ENCODE measurements around the gene CD247.

The CD247 gene

DNA sequence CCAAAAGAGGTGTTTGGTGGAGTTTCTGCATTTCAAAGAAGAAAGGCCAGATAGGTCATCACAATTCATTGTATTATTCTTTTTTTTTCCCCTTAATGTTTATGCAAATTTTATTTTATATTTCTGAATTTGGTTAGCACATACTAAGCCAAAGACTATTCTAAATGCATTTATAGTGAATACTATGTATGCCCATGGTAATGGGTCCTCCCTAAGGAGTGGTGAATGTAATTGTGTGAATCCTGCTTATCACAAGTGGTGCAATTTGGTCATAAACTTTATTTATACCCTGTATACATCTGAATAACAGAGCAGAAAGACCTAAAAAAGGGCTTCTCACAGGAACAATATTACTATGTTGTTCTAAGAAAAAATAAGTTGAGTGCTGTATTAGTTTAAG, 99.1 kb downstream of the CD247 start:
- H2AK5ac ChIP-seq (ENCODE audit: low read length), result no peak overlapping the region
- H3K36me3 ChIP-seq (ENCODE audit: control insufficient read depth in 1 of 2, insufficient read depth in 2 of 2, low read length in 2 of 2), result peaks cover 4 to 8% of the 10 kb centered on the region in 2 experiments
- H3K18ac ChIP-seq (ENCODE audit: low read length), result no peak overlapping the region
- no peaks in the 10 kb centered on the region for H3K79me2 ChIP-seq (ENCODE audit: control insufficient read depth, insufficient read depth, low read length, poor library complexity)
- H3K4ac ChIP-seq (ENCODE audit: low read depth, low read length), result no peak overlapping the region
- H3K4me3 ChIP-seq (ENCODE audit: low read depth, low read length), result no peak overlapping the region
- no peak overlapping the region for H4K8ac ChIP-seq (ENCODE audit: low read depth, low read length)
- no peak overlapping the region for H4K12ac ChIP-seq (ENCODE audit: low read depth, low read length)
- H3K9me3 ChIP-seq (ENCODE audit: insufficient read depth, low read depth, low read length), result no peaks in the 10 kb centered on the region
- no peak overlapping the region for H2BK5ac ChIP-seq (ENCODE audit: low read depth, low read length, poor library complexity)
- no peaks in the 10 kb centered on the region for H3K27me3 ChIP-seq (ENCODE audit: insufficient read depth, low read length)
- H2AFZ ChIP-seq (ENCODE audit: insufficient read depth, low read length, poor library complexity), result no peak overlapping the region
- H3K79me1 ChIP-seq (ENCODE audit: low read length), result no peaks in the 10 kb centered on the region
- no peak overlapping the region for H3K23ac ChIP-seq (ENCODE audit: low read length)
- H2BK120ac ChIP-seq (ENCODE audit: insufficient read depth, low read length, poor library complexity), result no peak overlapping the region
- H4K91ac ChIP-seq (ENCODE audit: low read depth, low read length), result no peak overlapping the region
- no peak overlapping the region for H3K27ac ChIP-seq (ENCODE audit: low read depth, low read length)
- H3K4me1 ChIP-seq (ENCODE audit: control insufficient read depth in 1 of 2, insufficient read depth in 2 of 2, low read length in 2 of 2), result no peaks in the 10 kb centered on the region
- DNase-seq, result no peak
- no peak overlapping the region for H3K14ac ChIP-seq (ENCODE audit: low read length)
- H3K4me2 ChIP-seq (ENCODE audit: low read length), result no peak overlapping the region
- H3K9ac ChIP-seq (ENCODE audit: low read length), result no peak overlapping the region
- H2BK12ac ChIP-seq (ENCODE audit: low read length), result no peak overlapping the region

DNA sequence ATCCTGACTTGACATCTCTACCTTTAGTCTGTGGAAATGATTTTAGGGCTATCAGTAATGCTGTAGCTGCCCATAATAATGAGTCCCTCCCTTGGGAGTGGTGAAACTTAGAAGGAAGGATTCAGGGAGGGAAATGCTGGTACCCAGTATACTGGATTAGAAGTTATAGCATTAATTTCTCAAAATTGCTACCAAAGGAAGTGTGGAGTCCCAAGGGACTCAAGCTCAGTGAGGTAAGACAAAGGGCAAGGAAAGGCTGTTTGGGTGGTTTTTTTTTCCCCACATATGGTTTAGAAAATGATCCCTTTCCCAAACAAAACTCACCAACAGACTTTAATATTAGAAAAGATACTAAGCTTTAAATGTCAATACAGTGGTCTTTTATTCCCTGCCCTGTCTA, 99.9 kb downstream of the CD247 start:
- H3K9me3 ChIP-seq (ENCODE audit: insufficient read depth, low read depth, low read length), result no peaks in the 10 kb centered on the region

DNA sequence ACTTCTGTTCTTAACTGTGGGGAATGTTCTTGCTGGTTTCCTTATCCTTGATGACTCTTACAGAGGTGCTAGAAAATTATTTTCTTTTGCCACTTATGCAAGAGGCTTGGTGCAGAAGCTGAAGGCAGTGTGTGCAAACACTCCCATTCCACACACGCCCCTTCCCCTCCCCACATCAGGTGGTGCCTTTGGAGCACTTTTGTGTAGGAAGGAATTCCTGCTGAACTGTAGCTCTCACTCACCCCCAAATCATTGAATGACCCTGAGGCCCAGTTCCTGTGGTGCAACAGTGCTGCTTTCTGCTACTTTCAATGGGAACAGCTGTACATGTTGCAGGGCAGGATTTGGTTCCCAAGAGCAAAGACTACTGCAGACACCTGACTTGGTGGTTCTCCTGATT, 101.8 kb downstream of the CD247 start:
- H2AFZ ChIP-seq (ENCODE audit: insufficient read depth, low read length, poor library complexity), result no peak overlapping the region
- WGBS (ENCODE audit: extremely low coverage, insufficient coverage, insufficient read length), result no CpG with 5 or more reads among the region's 1 CpG

More for the DNA sequence above, 99.9 kb downstream of the CD247 start:
- H4K8ac ChIP-seq (ENCODE audit: low read depth, low read length), result no peak overlapping the region
- peaks cover 4 to 6% of the 10 kb centered on the region in 2 experiments for H3K36me3 ChIP-seq (ENCODE audit: control insufficient read depth in 1 of 2, insufficient read depth in 2 of 2, low read length in 2 of 2)
- H2AFZ ChIP-seq (ENCODE audit: insufficient read depth, low read length, poor library complexity), result no peak overlapping the region
- H3K23ac ChIP-seq (ENCODE audit: low read length), result no peak overlapping the region
- no peaks in the 10 kb centered on the region for H3K79me1 ChIP-seq (ENCODE audit: low read length)
- H3K14ac ChIP-seq (ENCODE audit: low read length), result no peak overlapping the region
- no peak overlapping the region for H3K4me3 ChIP-seq (ENCODE audit: low read depth, low read length)
- H2AK5ac ChIP-seq (ENCODE audit: low read length), result no peak overlapping the region
- no peak for DNase-seq
- H3K79me2 ChIP-seq (ENCODE audit: control insufficient read depth, insufficient read depth, low read length, poor library complexity), result no peaks in the 10 kb centered on the region
- H3K4me1 ChIP-seq (ENCODE audit: control insufficient read depth in 1 of 2, insufficient read depth in 2 of 2, low read length in 2 of 2), result no peaks in the 10 kb centered on the region
- H2BK120ac ChIP-seq (ENCODE audit: insufficient read depth, low read length, poor library complexity), result no peak overlapping the region
- H3K4me2 ChIP-seq (ENCODE audit: low read length), result no peak overlapping the region
- no peak overlapping the region for H3K9ac ChIP-seq (ENCODE audit: low read length)
- no peak overlapping the region for H2BK5ac ChIP-seq (ENCODE audit: low read depth, low read length, poor library complexity)
- H3K27ac ChIP-seq (ENCODE audit: low read depth, low read length), result no peak overlapping the region
- no peak overlapping the region for H4K91ac ChIP-seq (ENCODE audit: low read depth, low read length)
- no peak overlapping the region for H4K12ac ChIP-seq (ENCODE audit: low read depth, low read length)
- no peak overlapping the region for H3K4ac ChIP-seq (ENCODE audit: low read depth, low read length)
- H3K27me3 ChIP-seq (ENCODE audit: insufficient read depth, low read length), result no peaks in the 10 kb centered on the region
- H2BK12ac ChIP-seq (ENCODE audit: low read length), result no peak overlapping the region
- no peak overlapping the region for H3K18ac ChIP-seq (ENCODE audit: low read length)

DNA sequence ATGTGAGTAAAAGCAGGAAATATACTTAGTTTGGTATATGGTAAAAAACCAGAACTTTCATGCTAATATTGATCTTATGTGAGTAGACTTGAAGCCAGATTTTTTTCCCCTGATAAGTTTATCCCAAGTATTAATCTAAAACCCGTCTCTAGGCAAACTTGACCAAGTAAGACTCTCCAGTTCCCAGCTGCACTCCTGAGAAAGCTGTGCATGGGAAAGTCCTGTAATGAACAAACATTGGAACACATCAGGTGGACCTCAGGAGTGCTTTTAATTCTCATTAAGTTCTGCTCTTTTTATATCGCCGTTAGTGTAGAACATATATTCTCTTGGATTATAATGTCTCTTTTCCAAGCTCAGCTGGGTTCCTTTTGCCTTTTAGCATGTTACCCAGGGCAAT, 105.0 kb downstream of the CD247 start:
- H2AFZ ChIP-seq (ENCODE audit: insufficient read depth, low read length, poor library complexity), result no peak overlapping the region
- no peak overlapping the region for H3K27ac ChIP-seq (ENCODE audit: low read depth, low read length)
- H3K27me3 ChIP-seq (ENCODE audit: insufficient read depth, low read length), result no peaks in the 10 kb centered on the region
- H2AK5ac ChIP-seq (ENCODE audit: low read length), result no peak overlapping the region
- H3K9ac ChIP-seq (ENCODE audit: low read length), result no peak overlapping the region
- no peak overlapping the region for H3K4me2 ChIP-seq (ENCODE audit: low read length)
- H4K91ac ChIP-seq (ENCODE audit: low read depth, low read length), result no peak overlapping the region
- H3K36me3 ChIP-seq (ENCODE audit: control insufficient read depth in 1 of 2, insufficient read depth in 2 of 2, low read length in 2 of 2), result peaks cover 9 to 11% of the 10 kb centered on the region in 2 experiments
- H2BK5ac ChIP-seq (ENCODE audit: low read depth, low read length, poor library complexity), result no peak overlapping the region
- WGBS (ENCODE audit: extremely low coverage, insufficient coverage, insufficient read length), result no CpG with 5 or more reads among the region's 3 CpGs
- H3K23ac ChIP-seq (ENCODE audit: low read length), result no peak overlapping the region
- no peak overlapping the region for H3K18ac ChIP-seq (ENCODE audit: low read length)
- DNase-seq, result no peak
- no peak overlapping the region for H3K14ac ChIP-seq (ENCODE audit: low read length)
- H2BK12ac ChIP-seq (ENCODE audit: low read length), result no peak overlapping the region
- H3K4me3 ChIP-seq (ENCODE audit: low read depth, low read length), result no peak overlapping the region
- H3K79me2 ChIP-seq (ENCODE audit: control insufficient read depth, insufficient read depth, low read length, poor library complexity), result no peaks in the 10 kb centered on the region
- no peak overlapping the region for H4K12ac ChIP-seq (ENCODE audit: low read depth, low read length)
- H4K8ac ChIP-seq (ENCODE audit: low read depth, low read length), result no peak overlapping the region
- H3K9me3 ChIP-seq (ENCODE audit: insufficient read depth, low read depth, low read length), result peaks cover 1% of the 10 kb centered on the region
- H3K4me1 ChIP-seq (ENCODE audit: control insufficient read depth in 1 of 2, insufficient read depth in 2 of 2, low read length in 2 of 2), result no peaks in the 10 kb centered on the region
- no peaks in the 10 kb centered on the region for H3K79me1 ChIP-seq (ENCODE audit: low read length)
- no peak overlapping the region for H3K4ac ChIP-seq (ENCODE audit: low read depth, low read length)
- no peak overlapping the region for H2BK120ac ChIP-seq (ENCODE audit: insufficient read depth, low read length, poor library complexity)

More for the DNA sequence above, 101.8 kb downstream of the CD247 start:
- no peak overlapping the region for H2BK5ac ChIP-seq (ENCODE audit: low read depth, low read length, poor library complexity)
- no peak overlapping the region for H4K8ac ChIP-seq (ENCODE audit: low read depth, low read length)
- no peaks in the 10 kb centered on the region for H3K79me1 ChIP-seq (ENCODE audit: low read length)
- no peak overlapping the region for H4K91ac ChIP-seq (ENCODE audit: low read depth, low read length)
- peaks cover 1% of the 10 kb centered on the region for H3K9me3 ChIP-seq (ENCODE audit: insufficient read depth, low read depth, low read length)
- H3K23ac ChIP-seq (ENCODE audit: low read length), result no peak overlapping the region
- no peak overlapping the region for H2BK120ac ChIP-seq (ENCODE audit: insufficient read depth, low read length, poor library complexity)
- H4K12ac ChIP-seq (ENCODE audit: low read depth, low read length), result no peak overlapping the region
- H3K79me2 ChIP-seq (ENCODE audit: control insufficient read depth, insufficient read depth, low read length, poor library complexity), result no peaks in the 10 kb centered on the region
- no peak overlapping the region for H3K4ac ChIP-seq (ENCODE audit: low read depth, low read length)
- H3K27ac ChIP-seq (ENCODE audit: low read depth, low read length), result no peak overlapping the region
- no peak overlapping the region for H3K4me3 ChIP-seq (ENCODE audit: low read depth, low read length)
- H2AK5ac ChIP-seq (ENCODE audit: low read length), result no peak overlapping the region
- H3K4me2 ChIP-seq (ENCODE audit: low read length), result no peak overlapping the region
- DNase-seq, result no peak
- no peak overlapping the region for H3K14ac ChIP-seq (ENCODE audit: low read length)
- no peak overlapping the region for H3K9ac ChIP-seq (ENCODE audit: low read length)
- H3K18ac ChIP-seq (ENCODE audit: low read length), result no peak overlapping the region
- peaks cover 9 to 11% of the 10 kb centered on the region in 2 experiments for H3K36me3 ChIP-seq (ENCODE audit: control insufficient read depth in 1 of 2, insufficient read depth in 2 of 2, low read length in 2 of 2)
- no peaks in the 10 kb centered on the region for H3K27me3 ChIP-seq (ENCODE audit: insufficient read depth, low read length)
- H3K4me1 ChIP-seq (ENCODE audit: control insufficient read depth in 1 of 2, insufficient read depth in 2 of 2, low read length in 2 of 2), result no peaks in the 10 kb centered on the region
- H2BK12ac ChIP-seq (ENCODE audit: low read length), result no peak overlapping the region

Data from trophoblast cell (in vitro differentiated cells and primary cell).